ENCODE data around the gene HOXD13. TPM values are rescaled to one million over a fixed set of nuclear protein-coding genes. Genes with fewer than 3 reads are reported as not detected.

The HOXD13 gene
- total RNA-seq, 2 donors from 2014 or later = not detected

GRCh38 chr2:176076063-176076462, 16.5 kb upstream of the HOXD13 start:
- H3K9me3 ChIP-seq (ENCODE audit: control insufficient read depth, low read length, poor library complexity, severe bottlenecking) = peaks cover 9% of the 10 kb centered on the region
- peaks cover 4% of the 10 kb centered on the region for H3K36me3 Mint-ChIP-seq (ENCODE audit: low read depth)
- ATAC-seq = no peak
- peaks cover 2% of the 10 kb centered on the region for H3K4me1 Mint-ChIP-seq
- peak overlapping the region; percentile 60 for H3K27ac Mint-ChIP-seq
- no peak overlapping the region for H3K4me3 Mint-ChIP-seq
- H3K27me3 Mint-ChIP-seq = peaks cover 75% of the 10 kb centered on the region
- no peak for DNase-seq

DNA sequence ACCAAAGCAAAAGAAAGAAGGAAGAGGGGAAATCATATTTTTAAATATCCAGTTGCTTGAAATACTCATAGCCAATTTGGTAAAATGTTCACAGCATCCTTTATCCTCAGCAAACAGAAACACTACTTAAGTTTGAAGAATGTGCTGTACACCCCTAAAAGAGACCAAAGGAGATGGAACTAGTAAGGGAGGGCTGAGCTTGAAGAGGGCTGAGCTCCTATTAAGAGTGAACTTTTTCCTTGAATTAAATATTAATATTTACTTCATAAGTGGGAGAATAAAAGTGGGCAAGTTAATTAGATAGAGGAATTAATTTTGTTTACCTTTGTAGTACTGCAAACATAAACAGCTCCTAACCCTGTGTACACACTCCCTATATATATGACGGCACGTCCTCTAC, 15.7 kb upstream of the HOXD13 start:
- H3K36me3 Mint-ChIP-seq (ENCODE audit: low read depth) = peaks cover 2% of the 10 kb centered on the region
- DNase-seq (no peak), ATAC-seq (no peak)
- peaks cover 6% of the 10 kb centered on the region for H3K9me3 ChIP-seq (ENCODE audit: control insufficient read depth, low read length, poor library complexity, severe bottlenecking)
- H3K27me3 Mint-ChIP-seq = peaks cover 72% of the 10 kb centered on the region
- no peak overlapping the region for H3K4me3 Mint-ChIP-seq
- peaks cover 2% of the 10 kb centered on the region for H3K4me1 Mint-ChIP-seq
- no peak overlapping the region for H3K27ac Mint-ChIP-seq

GRCh38 chr2:176078541-176079284, 13.8 kb upstream of the HOXD13 start:
- Mint-ChIP-seq H3K27ac (peak overlapping the region; percentile 87), H3K27me3 (peaks cover 70% of the 10 kb centered on the region), H3K4me3 (peak overlapping the region; percentile 63), H3K36me3 (ENCODE audit: low read depth) (peaks cover 2% of the 10 kb centered on the region), H3K4me1 (peaks cover 2% of the 10 kb centered on the region)
- DNase-seq (no peak), ATAC-seq (no peak)
- peaks cover 7% of the 10 kb centered on the region for H3K9me3 ChIP-seq (ENCODE audit: control insufficient read depth, low read length, poor library complexity, severe bottlenecking)

- peaks cover 2% of the 10 kb centered on the region for H3K36me3 Mint-ChIP-seq (ENCODE audit: low read depth)
- peak overlapping the region; percentile 63 for H3K4me3 Mint-ChIP-seq
- ATAC-seq = no peak
- H3K9me3 ChIP-seq (ENCODE audit: control insufficient read depth, low read length, poor library complexity, severe bottlenecking) = peaks cover 12% of the 10 kb centered on the region
- H3K27ac Mint-ChIP-seq = peak overlapping the region; percentile 87
- peaks cover 74% of the 10 kb centered on the region for H3K27me3 Mint-ChIP-seq
- DNase-seq = no peak
- H3K4me1 Mint-ChIP-seq = peaks cover 2% of the 10 kb centered on the region
These were observed 13.2 kb upstream of the HOXD13 start for GRCh38 chr2:176079285-176079830.

DNA sequence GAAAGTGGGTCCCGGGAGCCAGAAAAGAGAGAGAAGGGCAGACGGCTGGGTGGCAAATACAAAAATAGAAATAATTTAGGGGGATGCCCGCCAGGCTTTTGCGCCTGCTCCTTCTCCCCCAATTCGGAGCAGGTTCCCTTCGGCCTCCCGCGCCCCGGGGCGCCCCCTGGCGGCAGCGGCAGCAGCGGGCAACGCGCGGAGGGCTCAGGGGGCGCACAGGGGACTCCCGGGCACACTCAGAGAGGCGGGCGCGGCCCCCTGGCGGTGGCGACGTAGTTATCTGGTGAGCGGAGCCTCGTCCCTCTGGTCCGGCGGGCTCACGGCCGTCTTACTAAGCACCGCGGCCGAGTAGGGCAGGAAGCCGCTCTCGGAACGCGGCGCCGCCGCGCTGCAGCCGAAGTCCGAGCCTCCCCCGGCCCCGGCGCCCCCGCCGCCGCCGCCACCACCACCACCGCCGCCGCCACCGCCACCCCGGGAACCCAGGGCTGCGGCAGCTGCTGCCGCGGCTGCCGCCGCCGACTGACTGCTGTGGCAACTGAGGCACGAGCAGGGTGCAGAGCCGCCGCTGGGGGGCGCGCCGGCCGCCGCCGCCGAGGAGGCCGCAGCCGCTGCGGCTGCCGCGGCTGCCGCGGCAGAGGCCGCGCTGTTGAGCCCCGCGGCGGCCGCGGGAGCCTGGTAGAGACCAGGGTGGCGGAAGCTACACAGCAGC, 12.5 kb upstream of the HOXD13 start:
- no peak for DNase-seq
- H3K4me3 Mint-ChIP-seq = peak overlapping the region; percentile 63
- peaks cover 2% of the 10 kb centered on the region for H3K4me1 Mint-ChIP-seq
- peaks cover 74% of the 10 kb centered on the region for H3K27me3 Mint-ChIP-seq
- H3K27ac Mint-ChIP-seq = peak overlapping the region; percentile 87
- ATAC-seq = no peak
- peaks cover 2% of the 10 kb centered on the region for H3K36me3 Mint-ChIP-seq (ENCODE audit: low read depth)
- peaks cover 12% of the 10 kb centered on the region for H3K9me3 ChIP-seq (ENCODE audit: control insufficient read depth, low read length, poor library complexity, severe bottlenecking)

GRCh38 chr2:176080540-176081375, 11.8 kb upstream of the HOXD13 start:
- Mint-ChIP-seq H3K4me3 (peak overlapping the region; percentile 22), H3K36me3 (ENCODE audit: low read depth) (peaks cover 2% of the 10 kb centered on the region)

GRCh38 chr2:176081376-176081836, 11.1 kb upstream of the HOXD13 start:
- H3K9me3 ChIP-seq (ENCODE audit: control insufficient read depth, low read length, poor library complexity, severe bottlenecking) = peaks cover 12% of the 10 kb centered on the region
- DNase-seq = no peak
- Mint-ChIP-seq H3K36me3 (ENCODE audit: low read depth) (peaks cover 2% of the 10 kb centered on the region), H3K27ac (peak overlapping the region; percentile 88), H3K4me1 (peaks cover 3% of the 10 kb centered on the region), H3K27me3 (peaks cover 69% of the 10 kb centered on the region), H3K4me3 (peak overlapping the region; percentile 22)
- no peak for ATAC-seq

More at GRCh38 chr2:176080540-176081375, 11.8 kb upstream of the HOXD13 start:
- DNase-seq (no peak), ATAC-seq (no peak)
- Mint-ChIP-seq H3K27ac (peak overlapping the region; percentile 88), H3K27me3 (peaks cover 72% of the 10 kb centered on the region), H3K4me1 (peaks cover 2% of the 10 kb centered on the region)
- H3K9me3 ChIP-seq (ENCODE audit: control insufficient read depth, low read length, poor library complexity, severe bottlenecking) = peaks cover 12% of the 10 kb centered on the region

- ATAC-seq (no peak), DNase-seq (no peak)
- peak overlapping the region; percentile 31 for H3K4me3 Mint-ChIP-seq
- peaks cover 3% of the 10 kb centered on the region for H3K36me3 Mint-ChIP-seq (ENCODE audit: low read depth)
- H3K4me1 Mint-ChIP-seq = peaks cover 4% of the 10 kb centered on the region
- H3K27ac Mint-ChIP-seq = peak overlapping the region; percentile 88
- peaks cover 71% of the 10 kb centered on the region for H3K27me3 Mint-ChIP-seq
- H3K9me3 ChIP-seq (ENCODE audit: control insufficient read depth, low read length, poor library complexity, severe bottlenecking) = peaks cover 12% of the 10 kb centered on the region
These were observed 10.5 kb upstream of the HOXD13 start for GRCh38 chr2:176081837-176082524.

- Mint-ChIP-seq H3K4me1 (peaks cover 4% of the 10 kb centered on the region), H3K4me3 (peak overlapping the region; percentile 31), H3K27me3 (peaks cover 76% of the 10 kb centered on the region), H3K36me3 (ENCODE audit: low read depth) (peaks cover 4% of the 10 kb centered on the region), H3K27ac (peak overlapping the region; percentile 88)
- DNase-seq (no peak), ATAC-seq (no peak)
- H3K9me3 ChIP-seq (ENCODE audit: control insufficient read depth, low read length, poor library complexity, severe bottlenecking) = peaks cover 12% of the 10 kb centered on the region
These were observed 10.0 kb upstream of the HOXD13 start for GRCh38 chr2:176082525-176082823.

DNA sequence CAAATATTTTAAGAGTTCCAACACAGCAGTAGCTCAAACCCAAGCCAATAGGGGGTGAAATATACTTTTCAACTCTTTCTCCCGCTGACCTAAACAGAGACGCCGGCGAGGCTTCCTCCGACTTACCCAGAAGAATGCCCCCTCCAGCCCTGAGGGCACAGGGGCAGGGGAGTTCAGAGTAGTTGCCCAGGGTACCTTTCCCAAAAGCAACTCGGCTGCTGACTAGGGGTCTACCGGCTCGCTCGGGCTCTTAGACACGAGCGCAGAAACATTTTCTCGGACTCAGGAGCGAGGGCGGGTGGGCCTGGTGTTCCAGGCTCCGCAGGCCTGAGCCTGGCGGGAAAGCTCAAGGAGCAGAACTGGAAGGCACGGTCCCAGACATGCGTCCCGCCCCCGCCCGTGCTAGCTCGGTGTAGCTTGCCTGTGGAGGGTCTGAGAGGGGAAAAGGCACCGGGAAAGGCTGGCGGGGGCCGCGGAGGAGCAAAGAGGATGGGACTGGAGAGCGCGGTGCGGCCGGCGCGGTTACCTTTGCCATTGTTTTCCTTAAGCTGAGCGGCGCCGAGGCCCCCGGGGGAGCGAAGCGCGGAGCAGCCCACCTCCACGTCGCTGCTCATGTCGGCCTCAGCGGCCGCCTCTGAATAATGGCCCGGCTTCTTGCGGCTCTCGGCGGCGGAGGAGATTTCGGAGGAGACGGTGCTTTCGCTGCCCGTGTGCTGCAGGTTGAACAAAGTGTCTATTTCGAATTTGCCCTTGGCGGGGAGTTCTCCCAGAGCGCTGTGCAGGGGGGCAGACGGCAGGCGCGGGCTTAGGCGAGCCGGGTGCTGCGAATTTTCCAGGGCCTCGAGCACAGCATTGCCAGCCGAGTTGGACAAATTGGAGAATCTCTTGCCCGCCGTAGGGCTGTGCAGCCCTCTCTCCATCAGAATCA, 9.4 kb upstream of the HOXD13 start:
- ATAC-seq = no peak
- peaks cover 4% of the 10 kb centered on the region for H3K36me3 Mint-ChIP-seq (ENCODE audit: low read depth)

DNA sequence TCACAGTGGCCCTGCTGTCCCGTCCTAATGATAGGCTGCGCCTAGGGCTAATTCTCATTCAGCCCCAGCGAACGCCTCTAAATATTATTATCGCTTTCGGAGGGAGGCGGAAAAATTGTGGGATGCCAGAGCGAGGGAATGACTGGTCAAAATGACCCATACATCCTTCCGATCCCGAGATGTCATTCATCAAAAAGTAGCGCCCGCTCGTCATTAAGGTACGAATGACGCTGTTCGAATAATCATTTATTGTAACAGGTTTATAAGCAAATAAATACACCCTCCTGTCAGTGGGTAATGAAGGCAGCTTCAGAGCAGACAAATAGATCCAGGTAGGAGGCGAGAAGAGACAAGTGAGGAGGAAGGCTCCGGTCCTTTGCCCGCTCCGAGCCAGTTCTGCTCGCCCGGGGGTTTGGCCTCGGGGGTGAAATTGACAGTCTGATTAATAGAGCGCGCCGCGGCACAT, 8.7 kb upstream of the HOXD13 start, which contains the start of gene EVX2:
EVX2 (minus strand) TSS at position 167 of the 466 bp plus-strand sequence. CDS start 186 bp downstream, outside the sequence.
- Mint-ChIP-seq H3K27ac (peak within 1 kb of the TSS; percentile 88), H3K27me3 (peaks cover 81% of the 10 kb centered on the region), H3K36me3 (ENCODE audit: low read depth) (peaks cover 4% of the 10 kb centered on the region), H3K4me3 (peak within 1 kb of the TSS; percentile 66), H3K4me1 (peaks cover 7% of the 10 kb centered on the region)
- no peak for ATAC-seq
- no peak for DNase-seq
- H3K9me3 ChIP-seq (ENCODE audit: control insufficient read depth, low read length, poor library complexity, severe bottlenecking) = peaks cover 6% of the 10 kb centered on the region

More for the DNA sequence above, 9.4 kb upstream of the HOXD13 start:
- peak overlapping the region; percentile 88 for H3K27ac Mint-ChIP-seq
- H3K27me3 Mint-ChIP-seq = peaks cover 81% of the 10 kb centered on the region
- no peak for DNase-seq
- peak overlapping the region; percentile 66 for H3K4me3 Mint-ChIP-seq
- peaks cover 12% of the 10 kb centered on the region for H3K9me3 ChIP-seq (ENCODE audit: control insufficient read depth, low read length, poor library complexity, severe bottlenecking)
- H3K4me1 Mint-ChIP-seq = peaks cover 4% of the 10 kb centered on the region

Measured in T-helper 17 cell (primary cell).